PFSK-1 (cell line): ENCODE data around the gene MSGN1.

ENCODE experiments used
- FOXP2 ChIP-seq: optimal IDR thresholded peaks from 2 replicates; pipeline ENCODE3; 2011; ENCODE audit warnings: borderline replicate concordance, control low read depth, inconsistent platforms; ENCODE audit not compliant: insufficient read depth; ENCODE audit errors: extremely low read length, extremely low read depth
- POLR2AphosphoS5 ChIP-seq: IDR thresholded peaks from 2 replicates; pipeline ENCODE4 v1.6.1; 2012; ENCODE audit warnings: low read depth, mild to moderate bottlenecking, control low read depth, low read length, moderate library complexity
- REST ChIP-seq, 2 experiments: IDR thresholded peaks; 2 replicates each; pipeline versions ENCODE4 v1.6.1 to v1.8.0; 2011 to 2012; ENCODE audit warnings: low read depth in 2 of 2, low read length in 2 of 2, control low read depth in 1 of 2, inconsistent platforms in 1 of 2, mild to moderate bottlenecking in 1 of 2, moderate library complexity in 1 of 2; ENCODE audit not compliant: insufficient read depth in 1 of 2
- TAF1 ChIP-seq: IDR thresholded peaks from 2 replicates; pipeline ENCODE4 v1.6.1; 2012; ENCODE audit warnings: low read length, control low read depth, borderline replicate concordance; ENCODE audit not compliant: insufficient read depth

GRCh38 chr2:17845806-17846205, 29.5 kb downstream of the MSGN1 start:
- TF ChIP-seq POLR2AphosphoS5 (no peak), FOXP2 (no peak), REST (IDR thresholded peaks at IDR 0.05; ENCODE audit: insufficient read depth in 1 of 2, low read depth in 2 of 2, low read length in 2 of 2) (no peak), TAF1 (no peak)
